A549 (cell line): ENCODE data around the gene SLC6A5. TPM values are rescaled to one million over a fixed set of nuclear protein-coding genes. Genes with fewer than 3 reads are reported as not detected.

ENCODE experiments used
- ATAC-seq, 2 experiments: fragments of 200-7000 bp in 1 of 2; fragments of >200 bp in 1 of 2; cut with Nextera tagmentation in 1 of 2; cut with Tn5 transposase in 1 of 2; 3 replicates each; pipeline versions ENCODE4 v1.8.0 to v1.9.1; 2018 to 2020; ENCODE audit warnings: mild to moderate bottlenecking in 1 of 2, moderate library complexity in 1 of 2
- CTCF ChIA-PET: fragments of 300-600 bp; sonication (Branson Sonifier 250); formaldehyde crosslinking; extraction: SDS; loops from one replicate; lab custom pipeline; 2021; ENCODE audit warnings: antibody characterized with exemption, inconsistent platforms; lab: Yijun Ruan, JAX
- POLR2A ChIA-PET: fragments of 350-600 bp; formaldehyde crosslinking; extraction: SDS; loops from one replicate; lab custom pipeline; 2021; ENCODE audit warnings: antibody characterized with exemption, inconsistent platforms; lab: Yijun Ruan, JAX
- DNase-seq, 2 experiments: peaks; one replicate each; pipeline versions ENCODE4 v3.0.0 to v3.0.0-alpha.2; 2011 to 2016; ENCODE audit warnings: low read depth in 1 of 2, low spot score in 1 of 2
- FAIRE-seq: peaks from 2 replicates; lab custom pipeline; 2011; peaks lifted over from hg19 to GRCh38; lab: Jason Lieb, UNC
- H3K27ac ChIP-seq, 2 experiments: fragments of >200 bp; sonication (Bioruptor Twin); formaldehyde crosslinking; 3 replicates each; pipeline ENCODE4 v1.5.1; 2016 to 2017
- H3K4me1 ChIP-seq: fragments of >200 bp; sonication (Bioruptor Twin); formaldehyde crosslinking; 3 replicates; pipeline ENCODE4 v1.6.1; 2016
- H3K4me2 ChIP-seq: fragments of >200 bp; sonication (Bioruptor Twin); formaldehyde crosslinking; 3 replicates; pipeline ENCODE4 v1.6.1; 2016
- H3K4me3 ChIP-seq: fragments of >200 bp; sonication (Bioruptor Twin); formaldehyde crosslinking; 3 replicates; pipeline ENCODE4 v1.5.1; 2016
- H3K9me3 ChIP-seq: fragments of >200 bp; sonication (Bioruptor Twin); formaldehyde crosslinking; 3 replicates; pipeline ENCODE4 v1.6.1; 2016
- CBX2 ChIP-seq: fragments of 200-600 bp; sonication (generic); IDR thresholded peaks from 2 replicates; pipeline ENCODE4 v1.6.1; 2016; ENCODE audit warnings: low read depth, mild to moderate bottlenecking, borderline replicate concordance
- CHD2 ChIP-seq: fragments of 150-350 bp; IDR thresholded peaks from 2 replicates; pipeline ENCODE4 v1.6.1; 2014; ENCODE audit warnings: low read length; ENCODE audit not compliant: partially characterized antibody
- CHD4 ChIP-seq: fragments of 200-600 bp; sonication (generic); IDR thresholded peaks from 2 replicates; pipeline ENCODE4 v1.6.1; 2016; ENCODE audit warnings: antibody characterized with exemption, mild to moderate bottlenecking, borderline replicate concordance
- JUN ChIP-seq, 2 experiments: fragments of >200 bp; sonication (Bioruptor Twin); formaldehyde crosslinking; IDR thresholded peaks; 2 replicates in 1 of 2; 3 replicates in 1 of 2; pipeline ENCODE4 v1.6.1; 2016 to 2017
- JUNB ChIP-seq: fragments of >200 bp; sonication (Bioruptor Twin); formaldehyde crosslinking; IDR thresholded peaks from 2 replicates; pipeline ENCODE4 v1.6.1; 2016
- MYC ChIP-seq: IDR thresholded peaks from 2 replicates; pipeline ENCODE4 v1.6.1; 2012; ENCODE audit warnings: mild to moderate bottlenecking, inconsistent platforms, low read length, improper control_type of control experiment, borderline replicate concordance
- NFE2L2 ChIP-seq: fragments of 150-350 bp; conservative IDR thresholded peaks from 2 replicates; pipeline ENCODE4 v1.6.1; 2014; ENCODE audit warnings: low read length
- POLR2AphosphoS2 ChIP-seq: conservative IDR thresholded peaks from 2 replicates; pipeline ENCODE4 v1.6.1; 2012; ENCODE audit warnings: low read length, improper control_type of control experiment, inconsistent platforms
- SREBF2 ChIP-seq: fragments of 450-650 bp; IDR thresholded peaks from 2 replicates; pipeline ENCODE4 v1.6.1; 2014; ENCODE audit warnings: mild to moderate bottlenecking, moderate library complexity
- ZC3H11A ChIP-seq: fragments of 450-650 bp; IDR thresholded peaks from 2 replicates; pipeline ENCODE4 v1.6.1; 2014; ENCODE audit warnings: antibody characterized with exemption, mild to moderate bottlenecking
- ZSCAN20 ChIP-seq: fragments of 250-450 bp; sonication (Bioruptor Pico); IDR thresholded peaks from 2 replicates; pipeline ENCODE4 v1.8.0; 2022; ENCODE audit warnings: mild to moderate bottlenecking, moderate library complexity
- WGBS: methylation state at CpG from one replicate; pipeline ENCODE4 v1.1.6; 2017; ENCODE audit errors: missing lambda C conversion rate; 5-methylcytosine and 5-hydroxymethylcytosine counted together
- polyA plus RNA-seq, 4 experiments: library from polyadenylated mRNA; depleted of rRNA in 3 of 4; stranded (reverse); fragments of >200 nt; fragmentation: RNase III in 1 of 4; extraction: RNeasy Plus Mini Kit Qiagen cat#74134 plus additional on column Dnase treatment in 1 of 4; gene quantifications; 2 replicates in 3 of 4; 3 replicates in 1 of 4; pipeline ENCODE4 v1.2.3, GENCODE V29; 2011 to 2017
- TF ChIP-seq, protein P1 (sequence below): fragments of 450-650 bp; IDR thresholded peaks from 2 replicates; pipeline ENCODE4 v1.6.1; 2014; ENCODE audit warnings: antibody characterized with exemption
- TF ChIP-seq, protein P2 (sequence below): fragments of 250-450 bp; sonication (Bioruptor Pico); IDR thresholded peaks from 2 replicates; pipeline ENCODE4 v1.5.0; 2021; ENCODE audit warnings: mild to moderate bottlenecking, moderate library complexity, borderline replicate concordance
- TF ChIP-seq, protein P3 (sequence below): fragments of 150-350 bp; IDR thresholded peaks from 2 replicates; pipeline ENCODE4 v1.6.1; 2014; ENCODE audit warnings: low read depth, mild to moderate bottlenecking, low read length
- TF ChIP-seq, protein P4 (sequence below): fragments of >200 bp; sonication (Bioruptor Twin); formaldehyde crosslinking; IDR thresholded peaks from 3 replicates; pipeline ENCODE4 v1.5.1; 2016
- TF ChIP-seq, protein P5 (sequence below): fragments of 250-450 bp; sonication (Bioruptor Pico); IDR thresholded peaks from 2 replicates; pipeline ENCODE4 v1.5.0; 2020; ENCODE audit warnings: low read depth, mild to moderate bottlenecking, moderate library complexity
- TF ChIP-seq, protein P6 (sequence below): fragments of >200 bp; sonication (Bioruptor Twin); formaldehyde crosslinking; IDR thresholded peaks from 2 replicates; pipeline ENCODE4 v1.6.1; 2016

Gene SLC6A5
- polyA plus RNA-seq, 2 of the 4 experiments (the other 2 are of a cell fraction), result not detected

DNA sequence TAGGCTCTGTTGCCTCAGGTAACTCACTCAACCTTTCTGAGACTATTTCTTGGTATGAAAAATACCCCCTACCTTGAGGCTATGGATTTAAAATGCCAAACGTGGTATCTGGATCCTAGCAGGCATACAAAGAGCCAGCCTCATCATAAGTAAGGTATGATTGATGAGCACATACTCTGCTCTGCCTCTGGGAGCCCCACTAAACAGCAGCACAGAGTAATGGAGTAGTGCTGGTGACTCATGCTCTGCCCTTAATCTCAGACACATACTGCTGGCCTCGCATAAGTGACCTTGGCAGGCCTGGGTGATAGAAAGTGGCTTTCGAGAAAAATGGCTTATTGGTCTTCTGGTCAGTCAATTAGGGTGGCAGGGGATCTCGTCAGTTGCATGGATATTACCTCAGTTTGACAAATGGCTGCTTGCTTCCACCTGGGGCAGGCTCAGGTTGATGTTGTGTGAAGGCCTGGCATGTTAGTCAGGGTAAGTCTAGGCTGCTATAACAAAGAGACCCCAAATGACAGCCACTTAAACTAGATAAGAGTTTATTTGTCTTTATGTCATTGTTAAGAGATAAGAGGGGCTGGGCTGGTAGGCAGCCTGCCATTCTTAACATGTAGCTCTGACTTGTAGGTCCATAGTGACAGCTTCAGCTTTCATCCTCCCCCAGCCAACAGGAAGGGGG, 15.2 kb upstream of the SLC6A5 start (continued):
- TF ChIP-seq, protein P1, sequence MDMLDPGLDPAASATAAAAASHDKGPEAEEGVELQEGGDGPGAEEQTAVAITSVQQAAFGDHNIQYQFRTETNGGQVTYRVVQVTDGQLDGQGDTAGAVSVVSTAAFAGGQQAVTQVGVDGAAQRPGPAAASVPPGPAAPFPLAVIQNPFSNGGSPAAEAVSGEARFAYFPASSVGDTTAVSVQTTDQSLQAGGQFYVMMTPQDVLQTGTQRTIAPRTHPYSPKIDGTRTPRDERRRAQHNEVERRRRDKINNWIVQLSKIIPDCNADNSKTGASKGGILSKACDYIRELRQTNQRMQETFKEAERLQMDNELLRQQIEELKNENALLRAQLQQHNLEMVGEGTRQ, result no peak
- TF ChIP-seq, protein P2, sequence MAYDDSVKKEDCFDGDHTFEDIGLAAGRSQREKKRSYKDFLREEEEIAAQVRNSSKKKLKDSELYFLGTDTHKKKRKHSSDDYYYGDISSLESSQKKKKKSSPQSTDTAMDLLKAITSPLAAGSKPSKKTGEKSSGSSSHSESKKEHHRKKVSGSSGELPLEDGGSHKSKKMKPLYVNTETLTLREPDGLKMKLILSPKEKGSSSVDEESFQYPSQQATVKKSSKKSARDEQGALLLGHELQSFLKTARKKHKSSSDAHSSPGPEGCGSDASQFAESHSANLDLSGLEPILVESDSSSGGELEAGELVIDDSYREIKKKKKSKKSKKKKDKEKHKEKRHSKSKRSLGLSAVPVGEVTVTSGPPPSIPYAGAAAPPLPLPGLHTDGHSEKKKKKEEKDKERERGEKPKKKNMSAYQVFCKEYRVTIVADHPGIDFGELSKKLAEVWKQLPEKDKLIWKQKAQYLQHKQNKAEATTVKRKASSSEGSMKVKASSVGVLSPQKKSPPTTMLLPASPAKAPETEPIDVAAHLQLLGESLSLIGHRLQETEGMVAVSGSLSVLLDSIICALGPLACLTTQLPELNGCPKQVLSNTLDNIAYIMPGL (CRISPR knock-in tag), result no peak

DNA sequence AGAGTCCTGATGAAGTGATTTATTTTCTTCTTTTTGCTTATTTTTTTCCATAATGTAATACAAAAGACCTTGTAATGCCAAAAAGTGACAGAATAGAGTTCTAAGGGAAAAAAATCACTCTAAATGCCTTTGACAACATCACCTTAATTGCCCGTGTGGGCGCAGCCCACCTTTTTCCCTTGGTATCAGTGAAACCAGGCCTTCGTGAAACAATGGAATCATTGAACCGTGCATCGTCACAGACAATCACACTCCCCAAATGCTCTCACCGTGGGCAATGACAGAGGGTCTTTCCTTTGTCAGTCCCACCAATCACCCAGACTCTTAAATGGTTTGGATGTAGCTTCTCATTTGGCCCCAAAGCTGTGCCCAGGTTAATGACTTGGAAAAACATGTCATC, 9.6 kb upstream of the SLC6A5 start:
- 30% methylated on average over 6 of the region's 6 CpGs for WGBS
- Histone ChIP-seq H3K4me3 (no peak overlapping the region), H3K27ac (no peak overlapping the region), H3K4me1 (no peaks in the 10 kb centered on the region)
- TF ChIP-seq, protein P3, sequence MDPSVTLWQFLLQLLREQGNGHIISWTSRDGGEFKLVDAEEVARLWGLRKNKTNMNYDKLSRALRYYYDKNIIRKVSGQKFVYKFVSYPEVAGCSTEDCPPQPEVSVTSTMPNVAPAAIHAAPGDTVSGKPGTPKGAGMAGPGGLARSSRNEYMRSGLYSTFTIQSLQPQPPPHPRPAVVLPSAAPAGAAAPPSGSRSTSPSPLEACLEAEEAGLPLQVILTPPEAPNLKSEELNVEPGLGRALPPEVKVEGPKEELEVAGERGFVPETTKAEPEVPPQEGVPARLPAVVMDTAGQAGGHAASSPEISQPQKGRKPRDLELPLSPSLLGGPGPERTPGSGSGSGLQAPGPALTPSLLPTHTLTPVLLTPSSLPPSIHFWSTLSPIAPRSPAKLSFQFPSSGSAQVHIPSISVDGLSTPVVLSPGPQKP, result no peak
- TF ChIP-seq, protein P4, sequence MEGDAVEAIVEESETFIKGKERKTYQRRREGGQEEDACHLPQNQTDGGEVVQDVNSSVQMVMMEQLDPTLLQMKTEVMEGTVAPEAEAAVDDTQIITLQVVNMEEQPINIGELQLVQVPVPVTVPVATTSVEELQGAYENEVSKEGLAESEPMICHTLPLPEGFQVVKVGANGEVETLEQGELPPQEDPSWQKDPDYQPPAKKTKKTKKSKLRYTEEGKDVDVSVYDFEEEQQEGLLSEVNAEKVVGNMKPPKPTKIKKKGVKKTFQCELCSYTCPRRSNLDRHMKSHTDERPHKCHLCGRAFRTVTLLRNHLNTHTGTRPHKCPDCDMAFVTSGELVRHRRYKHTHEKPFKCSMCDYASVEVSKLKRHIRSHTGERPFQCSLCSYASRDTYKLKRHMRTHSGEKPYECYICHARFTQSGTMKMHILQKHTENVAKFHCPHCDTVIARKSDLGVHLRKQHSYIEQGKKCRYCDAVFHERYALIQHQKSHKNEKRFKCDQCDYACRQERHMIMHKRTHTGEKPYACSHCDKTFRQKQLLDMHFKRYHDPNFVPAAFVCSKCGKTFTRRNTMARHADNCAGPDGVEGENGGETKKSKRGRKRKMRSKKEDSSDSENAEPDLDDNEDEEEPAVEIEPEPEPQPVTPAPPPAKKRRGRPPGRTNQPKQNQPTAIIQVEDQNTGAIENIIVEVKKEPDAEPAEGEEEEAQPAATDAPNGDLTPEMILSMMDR, result no peak
- TF ChIP-seq ZSCAN20 (CRISPR knock-in tag) (no peak), JUN (IDR thresholded peaks at IDR 0.05) (no peak), ZC3H11A (no peak), MYC (no peak), POLR2AphosphoS2 (no peak), NFE2L2 (no peak), SREBF2 (no peak), CBX2 (no peak), JUNB (no peak), CHD4 (no peak), CHD2 (no peak)
- TF ChIP-seq, protein P5, sequence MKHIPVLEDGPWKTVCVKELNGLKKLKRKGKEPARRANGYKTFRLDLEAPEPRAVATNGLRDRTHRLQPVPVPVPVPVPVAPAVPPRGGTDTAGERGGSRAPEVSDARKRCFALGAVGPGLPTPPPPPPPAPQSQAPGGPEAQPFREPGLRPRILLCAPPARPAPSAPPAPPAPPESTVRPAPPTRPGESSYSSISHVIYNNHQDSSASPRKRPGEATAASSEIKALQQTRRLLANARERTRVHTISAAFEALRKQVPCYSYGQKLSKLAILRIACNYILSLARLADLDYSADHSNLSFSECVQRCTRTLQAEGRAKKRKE (CRISPR knock-in tag), result no peak
- TF ChIP-seq, protein P6, sequence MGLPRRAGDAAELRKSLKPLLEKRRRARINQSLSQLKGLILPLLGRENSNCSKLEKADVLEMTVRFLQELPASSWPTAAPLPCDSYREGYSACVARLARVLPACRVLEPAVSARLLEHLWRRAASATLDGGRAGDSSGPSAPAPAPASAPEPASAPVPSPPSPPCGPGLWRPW, result no peak
- TF ChIP-seq, protein P2 (CRISPR knock-in tag), result no peak
- TF ChIP-seq, all 56 proteins: peak for 0
- ATAC-seq (no peak), DNase-seq (no peak), FAIRE-seq (no peak)
- H3K9me3 ChIP-seq, result no peaks in the 10 kb centered on the region
- ChIA-PET POLR2A (no interaction called here), CTCF (interaction anchor here (1.8 kb wide), 1 partner anchor 20 kb away, joined by 6 read pairs; no protein-coding TSS in a partner anchor)
- H3K4me2 ChIP-seq, result no peak overlapping the region
